ENCODE measurements around the gene SLFN5.

The SLFN5 gene

DNA sequence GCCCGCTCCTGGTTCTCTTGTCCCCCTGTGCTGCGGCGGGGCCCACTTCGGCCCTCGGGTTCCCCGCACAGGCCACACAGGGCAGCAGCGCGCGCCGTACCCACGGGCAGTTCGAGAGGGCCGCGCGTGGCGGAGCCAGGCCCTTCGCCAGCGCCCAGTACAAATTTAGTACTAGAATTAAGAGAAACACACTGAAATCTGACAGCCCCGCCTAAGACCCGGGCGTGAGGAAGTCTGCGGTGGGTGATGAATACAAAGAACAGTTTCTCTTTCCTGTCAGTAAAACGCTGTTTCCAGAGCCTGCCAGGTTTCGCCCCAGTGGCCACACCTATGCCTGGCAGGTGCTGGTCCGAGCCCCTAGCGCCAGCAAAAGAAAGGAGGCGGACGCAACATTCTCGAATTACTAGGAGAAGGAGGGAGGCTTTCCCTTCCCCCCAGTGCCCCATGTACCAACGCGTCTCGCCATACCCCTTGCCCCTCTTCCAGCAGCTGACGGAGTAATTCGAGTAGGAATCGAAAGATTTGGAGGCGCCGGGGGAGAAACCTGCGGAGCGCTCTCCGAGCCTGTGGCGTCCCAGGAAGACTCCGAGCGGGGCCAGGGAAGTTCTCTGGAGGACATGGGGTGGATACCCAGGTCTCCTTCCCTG lies 591 bp upstream of the SLFN5 start (continued):
- TF ChIP-seq CREB5 (CRISPR knock-in tag; IDR thresholded peaks at IDR 0.05; ENCODE audit: low read depth) (no peak), PPARA (CRISPR knock-in tag; IDR thresholded peaks at IDR 0.05; ENCODE audit: borderline replicate concordance) (no peak), ARNTL (CRISPR knock-in tag; IDR thresholded peaks at IDR 0.05; ENCODE audit: borderline replicate concordance, low read depth) (no peak), GLIS3 (CRISPR knock-in tag; IDR thresholded peaks at IDR 0.05) (no peak), ZNF565 (CRISPR knock-in tag; conservative IDR thresholded peaks at IDR 0.05; ENCODE audit: low read depth) (no peak), CSRNP3 (CRISPR knock-in tag; IDR thresholded peaks at IDR 0.05) (no peak)

DNA sequence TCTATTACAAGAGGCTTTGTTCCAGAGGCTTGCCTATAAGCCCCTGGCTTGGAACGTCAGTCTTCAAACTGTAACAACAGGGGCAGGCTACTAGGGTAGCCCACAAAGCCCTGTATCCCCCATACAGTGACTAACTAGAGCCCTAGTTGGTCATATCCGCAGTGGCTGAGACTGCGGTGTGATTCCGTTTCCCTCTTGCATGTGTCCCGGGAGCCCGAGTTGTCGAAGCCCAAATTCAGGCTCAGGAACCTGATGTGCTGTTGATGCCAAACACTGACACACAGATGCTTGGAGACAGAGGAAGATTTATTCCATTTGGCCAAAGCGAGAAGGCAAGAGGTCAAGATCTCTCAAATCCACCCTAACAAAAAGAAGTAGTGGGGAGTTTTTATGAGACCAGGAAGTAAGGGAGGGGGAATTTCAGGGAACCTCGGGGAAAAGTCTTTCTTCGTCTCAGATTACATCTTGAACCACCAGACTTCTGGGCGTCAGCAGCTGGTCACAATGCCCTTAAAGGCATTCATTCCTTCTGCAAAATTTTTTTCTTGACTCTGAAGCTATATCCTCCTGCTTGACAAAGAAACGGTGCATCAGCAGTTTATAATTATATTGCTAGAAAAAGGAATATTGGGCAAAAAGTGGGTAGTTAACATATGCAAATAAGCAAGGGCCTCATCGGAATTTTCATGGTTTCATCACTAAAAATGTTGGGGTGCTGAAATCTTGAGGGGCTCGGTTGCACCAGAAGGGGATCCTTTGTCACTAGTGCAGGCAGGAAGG lies 879 bp downstream of the SLFN5 start:
- TF ChIP-seq ZNF8 (CRISPR knock-in tag; IDR thresholded peaks at IDR 0.05): no peak
- no peak for TF ChIP-seq ISL1 (CRISPR knock-in tag; IDR thresholded peaks at IDR 0.05)
- no peak for TF ChIP-seq OSR1 (CRISPR knock-in tag; IDR thresholded peaks at IDR 0.05)
- TF ChIP-seq ZFP3 (CRISPR knock-in tag; IDR thresholded peaks at IDR 0.05): no peak
- no peak for TF ChIP-seq RARB (CRISPR knock-in tag; IDR thresholded peaks at IDR 0.05)
- no peak for TF ChIP-seq PPARA (CRISPR knock-in tag; IDR thresholded peaks at IDR 0.05; ENCODE audit: borderline replicate concordance)
- TF ChIP-seq PATZ1 (CRISPR knock-in tag; IDR thresholded peaks at IDR 0.05; ENCODE audit: borderline replicate concordance): no peak
- ATAC-seq: peak; percentile 59

DNA sequence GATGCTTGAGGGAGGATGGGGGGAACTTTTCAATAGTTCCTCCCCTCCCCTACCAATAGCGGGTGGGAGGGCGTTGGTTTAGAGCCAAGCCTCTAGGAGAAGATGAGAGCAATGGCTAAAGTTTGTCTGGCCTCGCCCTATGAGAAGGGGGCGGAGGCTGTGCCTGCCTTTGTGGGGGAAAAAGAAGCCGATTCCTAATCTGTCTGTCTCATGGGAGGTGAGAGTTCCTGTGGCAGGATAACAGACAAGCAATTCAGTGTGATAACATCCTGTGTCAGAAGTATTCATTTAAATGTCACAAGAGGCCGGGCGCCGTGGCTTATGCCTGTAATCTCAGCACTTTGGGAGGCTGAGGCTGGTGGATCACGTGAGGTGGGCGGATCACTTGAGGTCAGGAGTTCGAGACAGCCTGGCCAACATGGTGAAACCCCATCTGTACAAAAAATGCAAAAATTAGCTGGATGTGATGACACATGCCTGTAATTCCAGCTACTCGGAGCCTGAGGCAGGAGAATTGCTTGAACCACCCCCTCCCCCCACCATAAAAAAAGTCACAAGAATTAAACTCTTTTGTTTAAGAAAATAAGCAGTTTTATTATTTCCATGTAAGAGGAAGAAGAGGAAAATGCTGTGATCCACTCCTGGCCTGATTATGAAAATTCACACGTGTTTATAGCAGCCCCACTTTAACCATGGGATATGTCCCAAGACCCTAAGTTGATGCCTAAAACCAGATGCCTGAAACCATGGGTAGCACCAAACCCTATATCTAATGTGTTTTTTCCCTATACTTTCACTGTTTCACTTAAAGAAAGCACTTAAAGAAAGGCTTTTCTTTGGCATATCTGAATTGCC lies 1.7 kb downstream of the SLFN5 start:
- ATAC-seq: peak; percentile 10
- TF ChIP-seq CSDC2 (CRISPR knock-in tag; IDR thresholded peaks at IDR 0.05): no peak
- TF ChIP-seq ISL1 (CRISPR knock-in tag; IDR thresholded peaks at IDR 0.05): no peak
- no peak for TF ChIP-seq CSRNP3 (CRISPR knock-in tag; IDR thresholded peaks at IDR 0.05)
- no peak for TF ChIP-seq ZNF8 (CRISPR knock-in tag; IDR thresholded peaks at IDR 0.05)
- TF ChIP-seq ZFP30 (CRISPR knock-in tag; IDR thresholded peaks at IDR 0.05): no peak
- no peak for TF ChIP-seq ESRRG (CRISPR knock-in tag; IDR thresholded peaks at IDR 0.05)
- TF ChIP-seq ZNF70 (CRISPR knock-in tag; IDR thresholded peaks at IDR 0.05): no peak
- no peak for TF ChIP-seq GLIS3 (CRISPR knock-in tag; IDR thresholded peaks at IDR 0.05)
- no peak for TF ChIP-seq ARNTL (CRISPR knock-in tag; IDR thresholded peaks at IDR 0.05; ENCODE audit: borderline replicate concordance, low read depth)
- TF ChIP-seq ZC3H10 (CRISPR knock-in tag; IDR thresholded peaks at IDR 0.05): no peak
- TF ChIP-seq OSR1 (CRISPR knock-in tag; IDR thresholded peaks at IDR 0.05): no peak
- no peak for TF ChIP-seq ZNF565 (CRISPR knock-in tag; conservative IDR thresholded peaks at IDR 0.05; ENCODE audit: low read depth)
- TF ChIP-seq ZFP3 (CRISPR knock-in tag; IDR thresholded peaks at IDR 0.05): no peak
- TF ChIP-seq BACH2 (CRISPR knock-in tag; IDR thresholded peaks at IDR 0.05; ENCODE audit: borderline replicate concordance): no peak

DNA sequence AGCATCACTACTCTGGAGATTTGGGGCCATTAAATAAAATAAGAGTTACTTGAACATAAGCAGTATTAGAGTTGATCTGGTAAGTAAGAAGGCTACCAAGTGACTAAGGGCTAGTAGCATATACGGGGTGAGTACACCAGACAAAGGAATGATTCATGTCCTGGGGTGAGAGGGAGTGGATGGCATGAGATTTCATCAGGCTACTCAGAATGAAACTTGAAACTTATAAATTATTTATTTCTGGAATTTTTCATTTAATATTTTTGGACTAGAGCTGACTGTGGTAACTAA lies 2.3 kb downstream of the SLFN5 start:
- peak; percentile 51 for ATAC-seq
- no peak for TF ChIP-seq OSR1 (CRISPR knock-in tag; IDR thresholded peaks at IDR 0.05)
- TF ChIP-seq CREB5 (CRISPR knock-in tag; IDR thresholded peaks at IDR 0.05; ENCODE audit: low read depth): no peak
- no peak for TF ChIP-seq PPARA (CRISPR knock-in tag; IDR thresholded peaks at IDR 0.05; ENCODE audit: borderline replicate concordance)
- TF ChIP-seq GLIS3 (CRISPR knock-in tag; IDR thresholded peaks at IDR 0.05): no peak
- no peak for TF ChIP-seq ZNF70 (CRISPR knock-in tag; IDR thresholded peaks at IDR 0.05)
- TF ChIP-seq ARNTL (CRISPR knock-in tag; IDR thresholded peaks at IDR 0.05; ENCODE audit: borderline replicate concordance, low read depth): no peak
- TF ChIP-seq PATZ1 (CRISPR knock-in tag; IDR thresholded peaks at IDR 0.05; ENCODE audit: borderline replicate concordance): no peak
- TF ChIP-seq ZFP3 (CRISPR knock-in tag; IDR thresholded peaks at IDR 0.05): no peak
- TF ChIP-seq TOX (CRISPR knock-in tag; IDR thresholded peaks at IDR 0.05; ENCODE audit: borderline replicate concordance): no peak
- TF ChIP-seq BACH2 (CRISPR knock-in tag; IDR thresholded peaks at IDR 0.05; ENCODE audit: borderline replicate concordance): no peak
- TF ChIP-seq ZFP30 (CRISPR knock-in tag; IDR thresholded peaks at IDR 0.05): no peak
- TF ChIP-seq SNAI2 (CRISPR knock-in tag; IDR thresholded peaks at IDR 0.05): no peak
- no peak for TF ChIP-seq ZNF8 (CRISPR knock-in tag; IDR thresholded peaks at IDR 0.05)
- no peak for TF ChIP-seq CSRNP3 (CRISPR knock-in tag; IDR thresholded peaks at IDR 0.05)

All from SK-N-SH treated with all-trans-retinoic acid at 6 μM for 48 hours (cell line).